HG02678 (cell line): ENCODE measurements around the gene TPM3.
A peak's percentile ranks its signal among the peaks of the same experiment; 100 is the strongest.
"Not testable (repeated sequence)": the region's sequence is repeated elsewhere in the genome, so short reads cannot be mapped to it uniquely, and the experiment has no call there.

Source experiments
- ATAC-seq: cut with Tn5 transposase; IDR thresholded peaks from one replicate; pipeline ENCODE4 v1.9.1; 2021; ENCODE audit warnings: mild to moderate bottlenecking, moderate library complexity; ENCODE audit not compliant: unreplicated experiment

The TPM3 gene

GRCh38 chr1:154170547-154171222 lies 21.2 kb downstream of the TPM3 start:
- no peak for ATAC-seq

GRCh38 chr1:154167461-154167860 lies 24.4 kb downstream of the TPM3 start:
- ATAC-seq, result no peak

GRCh38 chr1:154166207-154166606 lies 25.7 kb downstream of the TPM3 start:
- ATAC-seq, result no peak

DNA sequence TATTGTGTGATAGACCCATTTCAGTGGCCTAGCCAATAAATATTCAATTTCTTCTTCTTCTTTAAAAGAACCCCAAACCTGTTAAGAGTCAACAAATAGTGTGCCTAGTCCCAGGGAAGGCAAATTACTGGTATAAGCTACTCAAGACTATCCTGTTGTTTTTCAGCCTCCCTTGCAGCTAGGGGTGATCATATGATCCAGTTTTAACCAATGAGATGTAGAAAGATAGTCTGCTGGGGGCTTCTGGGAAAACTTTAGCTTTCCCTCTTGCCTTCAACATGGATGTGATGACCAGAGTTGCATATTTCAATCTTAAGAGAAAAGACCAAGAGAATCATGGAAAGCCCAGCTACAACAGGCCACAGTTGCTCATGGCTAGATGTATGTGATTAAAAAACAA lies 32.3 kb downstream of the TPM3 start:
- no peak for ATAC-seq

- ATAC-seq, result no peak
Observed at GRCh38 chr1:154158307-154159125, 33.4 kb downstream of the TPM3 start.

- ATAC-seq, result peak; percentile 87
Observed at GRCh38 chr1:154157520-154158306, 34.2 kb downstream of the TPM3 start.

DNA sequence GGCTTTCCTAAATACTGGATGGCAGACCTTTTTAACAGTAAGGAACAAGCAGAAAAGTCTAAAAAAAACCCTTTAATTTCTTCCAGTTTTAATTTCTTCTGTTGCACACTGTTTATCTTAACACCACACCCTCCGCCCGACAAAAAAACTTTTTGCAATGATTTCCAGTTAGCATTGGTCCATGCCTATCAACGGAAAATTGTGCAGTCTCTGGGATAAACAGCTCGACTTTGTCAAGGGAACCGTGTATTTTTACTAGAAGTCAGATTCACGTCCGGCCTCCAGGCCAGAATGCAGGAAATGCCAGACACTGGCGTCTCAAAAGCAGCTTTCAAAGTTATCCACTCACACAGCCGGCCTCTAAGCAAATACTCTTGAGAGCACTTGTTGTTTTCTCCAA lies 36.6 kb downstream of the TPM3 start:
- no peak for ATAC-seq

GRCh38 chr1:154154534-154155191 lies 37.2 kb downstream of the TPM3 start, which contains the start of gene NUP210L:
Gene NUP210L (minus strand): TSS chr1:154155073.
- no peak for ATAC-seq

DNA sequence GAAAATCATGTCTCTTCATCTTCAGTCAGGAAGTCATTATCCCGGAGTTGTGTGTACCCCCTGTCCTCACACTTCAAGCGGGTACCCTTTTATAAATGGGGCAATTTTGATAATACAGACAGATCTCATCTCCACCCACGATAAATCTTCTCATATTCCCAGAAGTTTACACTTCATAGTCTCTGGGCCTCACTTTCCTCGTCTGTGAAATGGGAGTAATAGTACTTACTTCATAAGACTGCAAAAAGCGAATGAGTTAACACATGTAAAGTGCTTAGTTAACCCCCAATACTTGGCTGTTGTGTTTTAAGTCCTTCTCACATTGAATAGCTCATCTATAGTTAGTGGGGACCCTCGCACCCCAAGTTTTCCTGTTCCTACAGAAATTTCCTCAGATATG lies 37.8 kb downstream of the TPM3 start:
- no peak for ATAC-seq

DNA sequence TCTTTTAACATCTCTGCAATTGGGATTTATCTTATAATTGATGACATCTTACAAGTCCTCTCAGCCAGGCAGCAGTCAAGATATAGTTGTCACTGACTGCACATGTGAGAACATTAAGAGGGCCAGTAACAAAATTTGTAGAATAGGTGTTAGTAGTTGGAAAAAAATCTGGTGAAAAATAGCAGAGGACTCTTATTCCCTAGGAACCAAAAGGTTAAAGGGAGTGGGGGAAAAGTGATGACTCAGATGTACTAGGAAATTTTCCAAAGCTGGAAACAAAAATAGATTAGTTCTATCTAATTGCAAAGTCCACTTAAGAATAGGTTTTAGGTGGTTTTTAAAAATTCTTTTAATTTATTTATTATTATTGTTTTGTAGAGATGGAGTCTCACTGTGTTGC lies 40.6 kb downstream of the TPM3 start:
- no peak for ATAC-seq

- ATAC-seq, result no peak
Observed at GRCh38 chr1:154148807-154149206, 43.1 kb downstream of the TPM3 start.

- not testable (repeated sequence) for ATAC-seq
Observed at GRCh38 chr1:154147505-154147904, 44.4 kb downstream of the TPM3 start.

- no peak for ATAC-seq
Observed at GRCh38 chr1:154145986-154146385, 45.9 kb downstream of the TPM3 start.

DNA sequence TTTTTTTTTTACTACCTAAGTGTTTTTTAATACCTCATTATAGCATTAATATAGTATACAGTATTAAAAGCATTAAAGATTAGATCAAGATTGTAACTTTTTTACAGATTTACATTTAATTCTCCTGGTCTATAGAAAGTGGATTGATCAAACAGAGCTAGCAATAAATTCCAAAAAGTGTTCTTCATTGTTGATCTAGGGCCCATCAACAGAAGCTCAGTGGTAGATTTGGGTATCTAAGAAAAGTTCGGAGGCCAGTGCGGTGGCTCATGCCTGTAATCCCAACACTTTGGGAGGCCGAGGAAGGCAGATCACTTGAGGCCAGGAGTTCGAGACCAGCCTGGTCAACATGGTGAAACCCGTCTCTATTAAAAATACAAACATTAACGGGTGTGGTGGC lies 49.5 kb downstream of the TPM3 start:
- no peak for ATAC-seq

- ATAC-seq, result no peak
Observed at GRCh38 chr1:154141240-154141639, 50.7 kb downstream of the TPM3 start.

DNA sequence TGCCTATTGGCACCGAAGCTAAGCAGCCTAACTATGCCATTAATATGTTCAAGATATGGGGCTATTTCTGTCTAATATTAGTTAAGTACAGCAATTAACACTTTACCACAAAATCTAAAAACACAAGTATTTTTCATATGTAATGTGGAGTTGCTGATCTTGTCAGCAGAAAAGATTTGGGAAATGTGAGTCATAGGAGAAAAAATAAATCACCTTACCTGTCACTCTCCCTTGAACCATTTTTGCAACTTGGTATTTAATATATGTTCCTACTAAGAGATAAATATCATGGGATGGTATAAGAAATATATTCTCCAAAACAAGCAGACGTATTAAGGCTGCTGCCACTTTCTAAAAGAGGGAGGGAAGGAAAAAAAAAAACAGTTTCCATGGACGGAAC lies 54.0 kb downstream of the TPM3 start:
- ATAC-seq, result no peak

DNA sequence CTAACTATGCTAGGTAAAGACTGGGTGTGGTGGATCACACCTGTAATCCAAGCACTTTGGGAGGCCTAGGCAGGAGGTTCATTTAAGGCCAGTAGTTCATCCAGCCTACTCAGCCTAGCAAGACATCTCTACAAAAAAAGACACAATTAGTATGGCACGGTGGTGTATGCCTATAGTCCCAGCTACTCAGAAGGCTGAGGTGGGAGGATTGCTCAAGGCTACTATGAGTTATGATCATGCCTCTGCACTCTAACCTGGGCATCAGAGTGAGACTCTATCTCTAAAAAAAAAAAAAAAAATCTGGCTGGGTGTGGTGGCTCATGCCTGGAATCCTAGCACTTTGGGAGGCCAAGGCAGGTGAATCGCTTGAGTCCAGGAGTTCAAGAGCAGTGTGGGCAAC lies 58.6 kb downstream of the TPM3 start:
- no peak for ATAC-seq

- ATAC-seq, result no peak
Observed at GRCh38 chr1:154129391-154129970, 62.4 kb downstream of the TPM3 start.

DNA sequence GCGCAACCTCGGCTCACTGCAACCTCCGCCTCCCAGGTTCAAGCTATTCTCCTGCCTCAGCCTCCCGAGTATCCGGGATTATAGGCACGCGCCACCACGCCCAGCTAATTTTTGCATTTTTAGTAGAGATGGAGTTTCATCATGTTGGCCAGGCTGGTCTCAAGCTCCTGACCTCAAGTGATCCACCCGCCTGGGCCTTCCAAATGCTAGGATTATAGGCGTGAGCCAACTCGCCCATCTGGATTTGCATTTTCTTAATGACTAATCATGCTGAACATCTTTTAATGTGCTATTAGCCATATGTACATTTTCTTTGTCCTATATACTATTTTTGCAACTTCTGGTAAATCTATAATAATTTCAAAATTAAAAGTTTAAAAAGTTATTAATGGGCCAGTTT lies 68.7 kb downstream of the TPM3 start:
- ATAC-seq, result not testable (repeated sequence)

DNA sequence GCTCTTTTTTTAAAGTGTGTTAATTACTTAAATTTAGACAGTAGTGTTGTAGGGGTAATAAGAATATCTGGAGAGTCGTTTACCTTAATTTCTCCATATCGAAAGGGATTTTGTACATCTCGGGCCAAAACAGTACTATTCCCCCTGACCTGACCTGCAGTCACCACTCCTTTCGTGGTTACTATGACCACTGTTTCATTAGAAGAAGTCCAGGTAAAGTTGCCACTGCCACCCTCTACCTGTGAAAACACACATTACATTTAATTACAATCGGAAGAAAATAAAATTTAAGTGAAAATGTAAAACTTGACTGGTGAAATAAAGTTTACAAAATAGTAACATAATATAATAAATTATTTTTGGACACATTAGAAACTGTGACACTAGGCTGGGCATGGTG lies 74.3 kb downstream of the TPM3 start:
- no peak for ATAC-seq

DNA sequence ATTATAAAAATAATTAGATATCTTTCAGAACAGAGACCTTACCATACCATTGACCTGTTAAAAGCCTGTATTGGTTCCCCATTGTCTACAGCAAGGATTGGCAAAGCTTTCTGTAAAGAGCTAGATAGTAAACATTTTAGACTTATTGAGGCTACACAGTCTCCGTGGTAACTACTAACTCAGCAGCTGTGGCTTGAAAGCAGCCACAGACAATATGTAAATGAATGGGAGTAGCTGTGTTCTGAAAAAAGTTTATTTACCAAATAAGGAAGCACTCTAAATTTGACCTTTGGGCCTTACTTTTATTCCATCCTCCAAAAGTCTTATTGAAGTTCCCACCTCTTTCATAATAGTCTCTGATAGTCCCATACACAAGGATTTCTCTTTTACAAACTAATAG lies 76.7 kb downstream of the TPM3 start:
- ATAC-seq, result no peak
